Heart left ventricle (tissue), 16 donors: ENCODE data around the gene CEP83. TPM values are rescaled to one million over a fixed set of nuclear protein-coding genes. Genes with fewer than 3 reads are reported as not detected.
"Not testable (repeated sequence)": the region's sequence is repeated elsewhere in the genome, so short reads cannot be mapped to it uniquely, and the experiment has no call there.

Experiments
- ATAC-seq, 4 donors: fragments of 200-7000 bp; cut with Tn5 transposase; one replicate each; pipeline ENCODE4 v1.9.1; 2020 to 2022; ENCODE audit warnings: moderate library complexity in 4 of 4, mild to moderate bottlenecking in 3 of 4, moderate number of reproducible peaks in 1 of 4
- DNase-seq, 5 donors: peaks; one replicate each; pipeline ENCODE4 v3.0.0-alpha.2; 2020
- H3K27ac ChIP-seq, 12 donors: fragments of 200-600 bp; sonication (generic) in 4 of 12; one replicate each; pipeline versions ENCODE4 v1.5.0 to v1.8.0; 2016 to 2022; ENCODE audit warnings: mild to moderate bottlenecking in 2 of 12
- H3K27me3 ChIP-seq, 9 donors: fragments of 200-600 bp; sonication (generic) in 2 of 9; one replicate each; pipeline versions ENCODE4 v1.5.1 to v1.8.0; 2016 to 2022; ENCODE audit warnings: mild to moderate bottlenecking in 3 of 9
- H3K36me3 ChIP-seq, 9 donors: fragments of 200-600 bp; sonication (generic) in 2 of 9; one replicate each; pipeline versions ENCODE4 v1.5.0 to v1.8.0; 2018 to 2022; ENCODE audit warnings: mild to moderate bottlenecking in 2 of 9
- H3K4me1 ChIP-seq, 12 donors: fragments of 200-600 bp; sonication (generic) in 4 of 12; one replicate each; pipeline versions ENCODE4 v1.5.0 to v1.8.0; 2016 to 2022; ENCODE audit warnings: mild to moderate bottlenecking in 3 of 12
- H3K4me3 ChIP-seq, 12 donors: fragments of 200-600 bp; sonication (generic) in 4 of 12; one replicate each; pipeline versions ENCODE4 v1.5.0 to v1.8.0; 2017 to 2022; ENCODE audit warnings: mild to moderate bottlenecking in 9 of 12, moderate library complexity in 4 of 12
- H3K9me3 ChIP-seq, 12 donors: fragments of 200-600 bp; sonication (generic) in 4 of 12; one replicate each; pipeline versions ENCODE4 v1.5.0 to v1.8.0; 2016 to 2022; ENCODE audit warnings: mild to moderate bottlenecking in 1 of 12
- CTCF ChIP-seq, 12 donors: fragments of 200-600 bp; sonication (generic) in 4 of 12; IDR thresholded peaks; one replicate each; pipeline versions ENCODE4 v1.5.0 to v1.8.0; 2018 to 2022; ENCODE audit warnings: antibody characterized with exemption in 12 of 12, mild to moderate bottlenecking in 5 of 12
- POLR2A ChIP-seq, 2 donors: fragments of 450-650 bp; IDR thresholded peaks; one replicate each; pipeline ENCODE4 v1.6.1; 2017; ENCODE audit warnings: antibody characterized with exemption in 2 of 2, mild to moderate bottlenecking in 2 of 2, moderate library complexity in 2 of 2
- WGBS, 4 donors: extraction: QIAGEN DNeasy Blood & Tissue Kit in 2 of 4; methylation state at CpG; one replicate each; pipeline versions ENCODE4 v1.1.5 to v1.1.7; 2013 to 2018; 5-methylcytosine and 5-hydroxymethylcytosine counted together
- intact Hi-C, 10 donors: fragments of 100-400 bp; cut with DNase I; formaldehyde crosslinking; loops; one replicate each; pipeline versions ENCODE4 v1.11.1 to v1.14.2; 2022
- polyA plus RNA-seq, 2 donors: library from polyadenylated mRNA; stranded (reverse); fragments of 200-250 nt; gene quantifications; one replicate each; pipeline ENCODE4 v1.2.3, GENCODE V29; 2013
- total RNA-seq, 9 donors: library from RNA; depleted of rRNA in 2 of 9; stranded (reverse); fragments of >200 nt in 2 of 9; fragmentation: NEBNext Ultra II Directional in 3 of 9; extraction: Animal tissue kit (Norgen Biotek cat#: 25700) in 3 of 9; gene quantifications; one replicate each; pipeline versions ENCODE4 v1.1.0 to v1.2.4, GENCODE V29; 2016 to 2023
- donor health status: ischemic (EF 13 %, LVEDD 7.1; RV severe dilation, severe dysfunction).
- donor health status: healthy with polysubstance abuse.
- donor health status: DM: no; HTN: yes; CAD: no.
- donor health status: DM: no; HTN: no; CAD: no.
- donor health status: ischemic (EF 25% LVEDD 6.9; RV normal size, moderate dysfunction).
- donor health status: ischemic (EF 25% LVEDD 5.7; RV mildly dilated, moderate dysfunction).
- donor health status: healthy.
- donor health status: DM: yes; HTN: yes; CAD: no.
- donor health status: ischemic (EF 35%, LVEDD 5.7; RV mildly dilated, moderate dysfunction).
- donor health status: nonischemic (EF 11% LVEDD 7.7; RV severe dilation, severe dysfunction).
- donor health status: DM: yes; HTN: yes; CAD: no.
- donor health status: PGD.
- donor health status: ischemic (EF 29% LVEDD 5.4; RV normal size, mild dysfunction).
- donor health status: nonischemic (EF 23%, LVEDD 6.1; RV moderate dilation, normal function).

Gene CEP83
- total and polyA plus RNA-seq, 11 donors: 5.4 to 13.4 (median 9.5) TPM

DNA sequence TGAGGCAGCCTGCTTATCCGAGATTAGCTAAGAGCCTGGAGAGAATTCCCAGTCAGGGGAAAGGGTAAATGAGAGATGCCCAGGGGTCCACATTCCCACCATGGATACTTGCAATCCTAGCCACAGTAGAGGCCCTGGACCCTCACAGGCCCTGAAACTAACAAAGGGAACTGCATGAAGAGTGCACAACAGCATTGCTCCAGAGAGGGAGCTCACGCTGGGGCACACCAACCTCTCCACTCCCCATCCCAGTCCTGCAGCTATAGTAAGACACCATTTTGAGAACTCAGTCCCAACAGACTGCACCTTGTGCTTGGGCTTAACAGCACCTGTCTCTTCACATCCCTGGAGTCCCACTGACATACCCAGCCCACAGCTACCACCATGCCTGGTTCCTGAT, 30.5 kb downstream of the CEP83 start:
- 93 to 99% (median 95%) methylated on average over 2 of the region's 2 CpGs for WGBS, 4 donors

DNA sequence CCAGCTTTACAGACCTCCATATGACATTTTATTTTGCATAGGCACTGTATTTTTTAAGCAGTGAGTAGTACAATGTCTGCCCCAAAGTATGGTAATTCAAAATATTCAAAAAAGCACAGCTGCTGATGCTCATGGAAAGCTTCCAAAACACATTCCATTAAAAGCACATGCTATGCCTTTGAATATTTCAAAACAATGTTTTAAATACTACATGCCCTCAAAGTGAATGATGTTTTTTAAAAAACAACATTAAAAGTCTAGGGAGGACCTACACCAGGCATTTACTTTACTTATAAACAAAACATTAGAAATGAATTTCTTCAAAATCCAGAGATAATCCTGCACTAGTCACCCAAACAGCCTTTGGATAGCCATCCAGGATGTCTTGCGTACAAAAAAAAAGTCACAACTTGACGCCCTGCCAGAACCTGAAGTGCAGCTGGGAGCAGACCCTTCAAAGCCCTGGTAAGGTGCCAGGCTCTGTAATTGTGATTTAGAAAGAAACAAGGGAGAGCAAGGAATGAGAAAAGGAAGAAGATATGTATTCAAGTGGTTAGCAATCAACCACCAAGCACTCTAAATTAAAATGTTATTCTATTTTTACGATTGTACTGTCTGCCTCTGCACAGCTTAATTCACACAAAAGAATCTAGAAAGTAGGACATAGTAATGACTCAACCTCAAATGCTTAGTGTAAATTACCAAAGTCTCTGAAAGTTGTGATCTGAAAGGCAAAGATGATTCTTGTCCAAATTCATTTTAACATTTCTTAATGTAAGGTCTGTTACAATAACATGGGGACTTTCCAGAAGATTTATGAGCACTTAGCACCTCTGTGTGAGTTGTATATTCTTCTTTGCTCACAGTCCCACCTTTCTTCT, 31.9 kb downstream of the CEP83 start:
- H3K27ac ChIP-seq: peak overlapping the region in 6 of 12 donors; percentile 6 to 48 (median 32)

More for the DNA sequence above, 30.5 kb downstream of the CEP83 start:
- intact Hi-C loops: loop anchor here in 2 of 10 donors (10.0 kb wide), 2 partner anchors 84 to 164 kb away; no protein-coding TSS in a partner anchor
- Histone ChIP-seq H3K27ac (no peak overlapping the region), H3K9me3 (peaks cover 0 to 29% (median 19%) of the 10 kb centered on the region in 12 donors), H3K4me3 (no peak overlapping the region), H3K36me3 (peaks cover 0 to 5% (median 0%) of the 10 kb centered on the region in 9 donors), H3K4me1 (peaks cover 0 to 27% (median 15%) of the 10 kb centered on the region in 12 donors), H3K27me3 (no peaks in the 10 kb centered on the region)
- TF ChIP-seq CTCF (IDR thresholded peaks at IDR 0.05) (no peak), POLR2A (IDR thresholded peaks at IDR 0.05) (no peak)
- no peak for DNase-seq
- ATAC-seq: no peak

DNA sequence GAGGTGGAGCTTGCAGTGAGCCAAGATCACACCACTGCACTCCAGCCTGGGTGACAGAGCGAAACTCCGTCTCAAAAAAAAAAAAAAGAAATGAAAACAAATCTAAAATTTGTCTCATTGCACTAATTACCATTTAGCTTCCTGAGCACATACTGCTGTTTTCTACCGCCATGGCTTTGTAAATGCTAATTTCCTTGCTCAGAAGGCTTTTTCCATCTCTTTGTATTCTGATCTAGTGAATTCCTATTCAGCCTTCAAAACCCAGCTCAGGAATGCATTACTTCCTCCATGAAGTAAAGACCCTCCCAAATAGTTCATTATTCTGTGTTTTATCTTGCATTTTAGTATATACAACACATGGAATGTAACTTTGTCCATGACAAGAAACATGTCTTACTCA, 33.6 kb downstream of the CEP83 start:
- Histone ChIP-seq H3K4me1 (peaks cover 0 to 23% (median 14%) of the 10 kb centered on the region in 12 donors), H3K4me3 (no peak overlapping the region), H3K36me3 (peaks cover 0 to 7% (median 0%) of the 10 kb centered on the region in 9 donors), H3K27me3 (no peaks in the 10 kb centered on the region), H3K27ac (no peak overlapping the region), H3K9me3 (peaks cover 0 to 48% (median 35%) of the 10 kb centered on the region in 12 donors)
- intact Hi-C loops: loop anchor here in 2 of 10 donors (10.0 kb wide), 2 partner anchors 81 to 161 kb away; no protein-coding TSS in a partner anchor
- 91 to 100% (median 95%) methylated on average over 3 of the region's 3 CpGs for WGBS, 4 donors
- DNase-seq (no peak), ATAC-seq (no peak)
- TF ChIP-seq CTCF (IDR thresholded peaks at IDR 0.05): no peak
- TF ChIP-seq POLR2A (IDR thresholded peaks at IDR 0.05): no peak

More for the DNA sequence above, 31.9 kb downstream of the CEP83 start:
- DNase-seq (peak in 4 of 5 donors; percentile 52 to 61 (median 55)), ATAC-seq (peak; percentile 39 to 82 (median 65))
- TF ChIP-seq POLR2A (IDR thresholded peaks at IDR 0.05): no peak
- no peak for TF ChIP-seq CTCF (IDR thresholded peaks at IDR 0.05)
- Histone ChIP-seq H3K36me3 (peaks cover 0 to 5% (median 0%) of the 10 kb centered on the region in 9 donors), H3K4me1 (peaks cover 0 to 23% (median 14%) of the 10 kb centered on the region in 12 donors), H3K4me3 (no peak overlapping the region), H3K27me3 (no peaks in the 10 kb centered on the region), H3K9me3 (peaks cover 0 to 40% (median 23%) of the 10 kb centered on the region in 12 donors)
- WGBS, 4 donors: 4 to 8% (median 7%) methylated on average over 3 of the region's 3 CpGs
- intact Hi-C loops: loop anchor here in 2 of 10 donors (10.0 kb wide), 2 partner anchors 83 to 163 kb away; no protein-coding TSS in a partner anchor

DNA sequence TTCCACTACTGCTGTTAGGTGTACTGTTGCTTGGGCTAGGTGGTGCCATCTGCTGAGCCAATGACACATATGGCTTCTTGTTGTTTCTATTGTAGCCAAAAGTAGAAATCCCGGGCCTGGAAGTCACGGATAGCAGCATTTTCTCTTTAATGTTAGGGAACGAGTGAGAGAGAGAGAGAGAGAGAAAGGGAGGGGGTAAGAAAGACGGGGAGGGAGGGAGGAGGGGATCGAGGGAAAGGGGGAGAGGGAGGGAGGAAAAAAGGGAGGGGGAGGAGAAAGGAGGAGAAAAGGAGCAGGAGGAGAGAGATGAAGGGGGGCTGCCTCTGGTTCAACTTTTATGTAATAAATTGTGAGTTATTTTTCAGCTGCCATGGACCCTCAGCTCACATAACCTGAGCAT, 34.8 kb downstream of the CEP83 start:
- not testable (repeated sequence) for ATAC-seq, H3K27me3 ChIP-seq, DNase-seq, H3K36me3 ChIP-seq, H3K27ac ChIP-seq
- Histone ChIP-seq H3K4me3 (peak overlapping the region in 4 of 12 donors; percentile 23 to 29 (median 25)), H3K9me3 (peaks cover 0 to 45% (median 23%) of the 10 kb centered on the region in 12 donors), H3K4me1 (peaks cover 0 to 23% (median 14%) of the 10 kb centered on the region in 12 donors)
- WGBS, 4 donors: 91 to 97% (median 96%) methylated on average over 5 of the region's 5 CpGs
- intact Hi-C loops: loop anchor here in 2 of 10 donors (10.0 kb wide), 2 partner anchors 80 to 160 kb away; no protein-coding TSS in a partner anchor
